Glomerular endothelial cell (primary cell): Measurements from ENCODE around the gene PCP2. TPM values are rescaled to one million over a fixed set of nuclear protein-coding genes. Genes with fewer than 3 reads are reported as not detected.

ENCODE experiments used
- DNase-seq: peaks from one replicate; pipeline ENCODE4 v3.0.0-alpha.2; 2011; ENCODE audit warnings: low read depth, low spot score; ENCODE audit errors: extremely low read depth
- total RNA-seq: library from RNA; depleted of rRNA; stranded (reverse); fragments of >200 nt; gene quantifications from 2 replicates; pipeline ENCODE4 v1.2.3, GENCODE V29; 2015

PCP2 gene
- total RNA-seq, 1 donor from 2014 or later, result not detected

- no peak for DNase-seq
Measured at GRCh38 chr19:7620442-7621412, 12.8 kb downstream of the PCP2 start.

DNA sequence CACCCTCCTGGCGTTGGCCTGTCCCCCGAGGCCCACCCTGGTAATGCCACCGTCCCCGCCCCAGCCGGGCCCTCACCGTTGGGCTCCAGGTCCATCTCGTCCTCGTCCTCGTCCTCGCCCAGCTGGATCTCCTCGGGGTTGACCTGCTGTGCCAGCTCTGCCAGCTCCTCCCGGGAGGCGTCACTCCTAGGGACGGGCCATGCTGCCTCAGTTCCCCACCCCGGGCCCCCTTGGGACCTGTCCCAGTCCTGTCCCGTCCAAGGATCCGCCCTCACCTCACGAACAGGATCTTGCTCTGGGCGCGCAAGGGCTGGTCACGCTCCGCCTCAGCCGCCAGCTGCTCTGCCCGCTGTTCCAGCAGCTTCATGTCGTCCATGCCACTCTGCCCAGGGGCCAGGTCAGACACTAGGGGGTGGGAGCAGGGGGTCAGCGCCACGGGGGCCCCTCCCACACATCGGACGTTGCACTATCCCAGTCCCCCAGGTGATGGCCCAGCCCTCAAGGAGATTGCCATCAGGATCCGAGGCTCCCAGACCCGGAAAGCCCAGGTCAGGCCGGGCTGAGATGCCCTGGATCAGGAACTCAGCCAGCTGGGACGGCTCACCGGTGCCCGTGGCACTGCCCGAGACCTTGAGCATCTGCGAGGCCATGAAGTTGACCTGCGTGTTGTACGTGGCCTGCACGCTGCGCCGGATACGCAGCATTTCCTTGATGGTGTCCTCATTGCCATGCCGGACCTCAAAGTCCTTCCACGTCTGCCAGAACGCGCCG is 13.7 kb downstream of the PCP2 start:
- no peak for DNase-seq

DNA sequence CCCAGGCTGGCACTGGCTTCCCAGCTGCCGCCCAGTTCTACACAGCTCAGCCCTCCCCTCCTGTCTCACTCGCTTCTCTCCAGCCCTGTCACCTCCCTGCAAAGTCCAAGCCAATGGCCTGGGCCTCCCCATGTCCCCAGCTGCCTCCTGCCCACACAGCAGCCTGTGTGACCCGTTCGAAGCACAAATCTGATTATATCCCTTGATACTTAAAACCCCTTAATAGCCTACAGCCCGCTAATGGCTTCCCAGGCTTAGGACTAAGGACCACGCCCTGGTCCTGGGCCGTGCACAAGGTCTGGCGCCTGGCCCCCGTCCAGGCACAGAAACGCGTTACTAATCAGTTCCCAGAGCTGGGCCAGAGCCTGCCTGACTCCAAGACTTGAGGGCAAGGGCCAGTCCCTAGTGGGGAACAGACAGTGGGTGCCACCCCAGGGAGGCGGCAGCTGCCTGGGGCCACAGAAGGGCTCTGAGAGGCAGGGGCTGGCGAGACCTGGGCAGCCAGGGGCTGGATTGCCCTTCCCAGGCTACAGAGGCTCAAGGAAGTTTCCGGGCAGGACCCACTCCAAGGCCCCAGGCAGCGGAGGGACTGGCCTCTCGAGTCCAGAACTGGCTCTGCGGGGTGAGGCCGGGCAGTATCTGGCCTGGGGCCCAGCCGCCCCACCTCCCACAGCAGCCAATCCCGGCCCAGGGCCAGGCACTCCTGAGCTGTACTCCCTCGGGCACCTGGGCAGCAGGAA is 14.6 kb downstream of the PCP2 start:
- no peak for DNase-seq

- DNase-seq, result no peak
Measured at GRCh38 chr19:7618348-7618747, 15.2 kb downstream of the PCP2 start.

DNA sequence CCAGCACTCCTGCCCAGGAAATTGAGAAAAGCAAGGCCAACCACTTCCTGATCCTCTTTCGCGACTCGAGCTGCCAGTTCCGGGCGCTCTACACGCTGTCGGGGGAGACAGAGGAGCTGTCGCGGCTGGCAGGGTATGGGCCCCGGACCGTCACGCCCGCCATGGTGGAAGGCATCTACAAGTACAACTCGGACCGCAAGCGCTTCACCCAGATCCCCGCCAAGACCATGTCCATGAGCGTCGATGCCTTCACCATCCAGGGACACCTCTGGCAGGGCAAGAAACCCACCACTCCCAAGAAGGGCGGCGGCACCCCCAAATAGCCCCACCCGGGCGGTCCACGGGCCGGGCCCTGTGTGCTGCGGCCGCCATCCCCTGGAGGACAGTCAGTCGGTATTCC is 15.8 kb downstream of the PCP2 start:
- DNase-seq, result no peak

DNA sequence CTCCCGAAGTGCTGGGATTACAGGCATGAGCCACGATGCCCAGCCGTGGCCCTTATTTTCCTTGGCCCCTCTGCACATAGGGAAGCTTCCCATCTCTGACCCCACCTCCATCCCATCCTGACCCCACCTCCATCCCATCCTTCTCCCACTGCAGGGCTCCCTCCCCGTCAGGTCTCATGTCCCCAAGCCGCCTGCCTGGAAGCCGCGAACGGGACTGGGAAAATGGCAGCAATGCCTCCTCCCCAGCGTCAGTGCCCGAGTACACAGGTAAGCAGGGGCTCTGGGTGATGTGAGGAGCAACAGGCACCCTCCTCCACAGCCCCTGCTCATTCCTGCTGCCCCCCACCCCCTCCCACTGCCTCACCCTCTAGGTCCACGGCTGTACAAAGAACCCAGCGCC is 16.3 kb downstream of the PCP2 start:
- no peak for DNase-seq

GRCh38 chr19:7614859-7615741 is 18.4 kb downstream of the PCP2 start:
- no peak for DNase-seq

- DNase-seq, result no peak
Measured at GRCh38 chr19:7612282-7613274, 20.9 kb downstream of the PCP2 start.

- no peak for DNase-seq
Measured at GRCh38 chr19:7611541-7612279, 21.8 kb downstream of the PCP2 start.

- no peak for DNase-seq
Measured at GRCh38 chr19:7610491-7611240, 22.9 kb downstream of the PCP2 start.

GRCh38 chr19:7607874-7608560 is 25.5 kb downstream of the PCP2 start:
- DNase-seq, result no peak

- no peak for DNase-seq
Measured at GRCh38 chr19:7607212-7607873, 26.2 kb downstream of the PCP2 start.

GRCh38 chr19:7606289-7606688 is 27.2 kb downstream of the PCP2 start:
- DNase-seq, result no peak

DNA sequence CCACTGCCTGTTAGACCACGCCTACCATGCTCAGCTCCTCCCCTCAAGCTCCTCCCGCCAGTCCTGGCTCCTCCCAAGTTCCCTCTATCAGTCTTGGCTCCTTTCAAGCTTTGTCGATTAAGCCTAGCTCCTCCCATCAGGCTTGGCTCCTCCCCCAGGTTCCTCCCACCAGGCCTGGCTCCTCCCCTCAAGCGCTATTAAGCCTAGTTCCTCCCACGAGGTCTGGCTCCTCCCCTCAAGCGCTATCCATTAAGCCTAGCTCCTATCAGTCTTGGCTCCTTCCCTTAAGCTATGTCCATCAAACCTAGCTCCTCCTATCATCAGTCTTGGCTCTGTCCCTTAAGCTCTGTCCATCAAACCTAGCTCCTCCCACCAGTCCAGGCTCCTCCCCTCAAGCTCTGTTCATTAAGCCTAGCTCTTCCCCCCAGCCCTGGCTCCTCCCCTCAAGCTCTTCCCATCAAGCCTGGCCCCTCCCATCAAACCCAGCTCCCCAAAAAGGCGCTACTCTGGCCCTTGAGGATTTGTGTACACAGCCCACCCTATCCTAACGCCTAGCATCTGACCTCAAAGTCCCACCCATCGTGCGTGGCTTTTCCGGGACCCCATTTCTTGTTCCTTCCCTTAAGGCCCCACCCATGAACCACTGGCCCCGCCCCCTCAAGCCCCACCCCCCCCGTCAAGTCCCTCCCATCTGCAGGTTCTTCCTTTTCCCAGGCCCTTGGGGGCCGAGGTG is 27.9 kb downstream of the PCP2 start:
- no peak for DNase-seq

DNA sequence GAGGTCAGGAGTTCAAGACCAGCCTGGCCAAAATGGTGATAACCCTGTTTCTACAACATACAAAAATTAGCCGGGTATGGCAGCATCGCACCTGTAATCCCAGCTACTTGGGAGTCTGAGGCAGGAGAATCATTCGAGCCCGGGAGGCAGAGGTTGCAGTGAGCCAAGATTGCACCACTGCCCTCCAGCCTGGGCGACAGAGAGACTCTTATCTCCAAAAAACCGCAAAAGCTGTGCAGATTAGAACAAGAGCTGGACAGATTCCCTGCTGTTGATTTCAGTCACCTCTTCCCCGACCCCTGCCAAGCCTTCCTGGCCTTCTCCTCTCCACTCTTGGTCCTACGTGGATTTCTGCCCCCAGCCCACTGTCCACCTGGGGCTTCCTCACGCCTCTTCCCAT is 29.6 kb downstream of the PCP2 start:
- no peak for DNase-seq
